ENCODE measurements around the gene MSI2. TPM values are rescaled to one million over a fixed set of nuclear protein-coding genes. Genes with fewer than 3 reads are reported as not detected.

MSI2 gene
- total RNA-seq, 1 donor from 2014 or later, result 96.8 TPM

DNA sequence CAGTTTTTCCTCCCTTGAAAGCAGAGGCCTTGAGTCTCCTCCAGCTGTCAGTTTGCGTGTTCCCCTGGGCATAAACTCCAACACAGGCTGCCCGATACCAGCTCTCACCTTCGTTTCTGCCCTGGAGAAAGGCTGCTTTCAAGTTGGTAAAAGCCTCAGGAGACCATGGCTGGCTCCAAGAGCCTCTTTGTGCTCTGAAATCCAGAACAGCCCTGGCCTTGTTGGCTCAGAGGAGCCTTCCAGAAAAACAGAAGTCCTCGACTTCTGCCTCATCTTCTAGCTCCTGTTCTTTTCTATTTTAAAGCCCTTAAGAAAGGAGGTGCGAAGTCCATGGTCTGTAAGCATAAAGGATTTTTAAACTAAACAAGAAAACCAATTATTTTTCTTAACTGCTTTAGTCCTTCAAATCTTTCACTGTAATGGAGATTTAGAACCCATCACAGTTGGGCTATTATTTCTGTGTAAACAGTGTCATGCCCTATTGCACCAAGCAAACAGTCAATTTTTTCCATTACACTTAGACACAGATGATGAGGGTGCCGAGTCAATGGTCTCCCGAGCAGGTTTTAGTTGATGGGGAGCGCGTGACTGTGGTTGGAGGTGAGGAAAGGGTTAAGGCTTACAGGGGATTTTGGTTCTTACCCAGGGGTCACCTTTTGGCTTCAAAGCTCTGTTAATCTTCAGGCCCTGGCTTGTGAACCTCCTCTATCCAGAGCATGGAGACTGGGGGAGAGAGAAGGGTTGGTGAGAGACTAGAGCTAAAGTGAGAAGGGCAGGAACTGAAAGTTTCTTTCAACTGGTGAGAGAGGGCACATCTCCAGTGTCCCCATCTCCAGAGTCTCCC lies 212.8 kb downstream of the MSI2 start:
- no peak for ATAC-seq
- intact Hi-C loops (cut with DNase I), result no loop called here
- DNase-seq (ENCODE audit: missing footprints), result no peak

DNA sequence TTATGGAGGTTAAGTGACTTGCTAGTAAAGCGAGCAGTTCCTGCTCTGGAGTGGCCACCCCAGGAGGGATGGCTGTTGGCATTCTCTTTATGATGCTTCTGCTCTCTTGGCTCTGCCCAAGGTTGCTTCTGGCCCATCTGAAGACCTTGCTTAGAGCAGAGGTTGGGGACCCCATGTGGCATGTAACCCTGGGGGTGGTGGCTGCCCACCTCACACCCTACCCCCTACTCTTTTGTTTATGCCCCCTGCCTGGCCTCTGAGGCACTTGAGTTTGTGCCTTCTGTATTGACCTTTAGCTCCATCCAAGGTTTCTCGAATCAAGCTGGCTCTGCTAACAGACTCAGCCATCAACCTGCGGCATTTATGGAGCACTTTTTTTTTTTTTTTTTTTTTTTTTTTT lies 214.6 kb downstream of the MSI2 start:
- intact Hi-C loops (cut with DNase I), result no loop called here

DNA sequence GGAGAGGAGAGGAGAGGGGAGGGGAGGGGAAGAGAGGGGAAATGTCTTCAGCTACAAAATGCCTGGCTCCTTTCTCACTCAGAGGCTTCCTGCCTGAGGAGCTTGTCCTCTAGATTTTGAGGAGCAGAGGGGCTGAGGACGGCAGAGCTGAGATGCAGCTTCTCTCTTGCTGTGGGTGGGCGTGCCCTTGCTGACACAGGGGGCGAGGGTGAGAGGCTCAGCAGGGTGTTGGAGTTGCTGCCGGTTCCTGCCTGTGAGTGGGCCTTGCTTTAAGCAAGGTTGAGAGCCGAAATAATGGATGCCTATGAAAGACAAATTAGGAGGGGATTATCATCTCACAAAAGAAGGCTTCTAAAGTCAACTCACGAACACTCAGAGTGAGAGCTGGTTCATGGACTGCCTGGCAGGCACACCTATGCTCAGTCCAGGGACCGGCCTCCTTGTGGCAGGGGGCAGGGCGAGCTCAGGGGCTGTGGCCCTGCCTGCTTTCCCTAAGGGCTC lies 215.6 kb downstream of the MSI2 start:
- DNase-seq (ENCODE audit: missing footprints), result no peak
- intact Hi-C loops (cut with DNase I), result no loop called here
- no peak for ATAC-seq

More for the DNA sequence above, 214.6 kb downstream of the MSI2 start:
- ATAC-seq (no peak), DNase-seq (ENCODE audit: missing footprints) (no peak)

DNA sequence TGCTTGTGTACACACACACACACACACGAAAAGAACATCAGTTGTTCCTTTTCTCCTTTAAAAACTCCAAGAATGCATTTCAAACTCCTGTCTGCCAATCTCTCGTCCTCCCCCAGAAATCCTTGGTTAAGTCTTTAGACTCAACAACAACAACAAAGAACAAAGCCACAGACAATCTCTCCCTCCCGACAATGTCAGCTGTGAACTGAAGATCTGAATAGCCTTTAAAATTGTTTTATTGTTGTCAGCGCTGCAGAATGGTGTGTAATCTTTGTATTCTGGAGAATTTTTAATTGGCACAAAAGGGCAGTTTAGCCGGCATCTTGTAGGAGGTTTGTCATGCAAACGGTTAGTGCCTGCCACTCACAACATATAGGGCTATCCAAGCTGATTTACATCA lies 219.5 kb downstream of the MSI2 start:
- DNase-seq (ENCODE audit: missing footprints) (no peak), ATAC-seq (no peak)
- intact Hi-C loops (cut with DNase I), result no loop called here

DNA sequence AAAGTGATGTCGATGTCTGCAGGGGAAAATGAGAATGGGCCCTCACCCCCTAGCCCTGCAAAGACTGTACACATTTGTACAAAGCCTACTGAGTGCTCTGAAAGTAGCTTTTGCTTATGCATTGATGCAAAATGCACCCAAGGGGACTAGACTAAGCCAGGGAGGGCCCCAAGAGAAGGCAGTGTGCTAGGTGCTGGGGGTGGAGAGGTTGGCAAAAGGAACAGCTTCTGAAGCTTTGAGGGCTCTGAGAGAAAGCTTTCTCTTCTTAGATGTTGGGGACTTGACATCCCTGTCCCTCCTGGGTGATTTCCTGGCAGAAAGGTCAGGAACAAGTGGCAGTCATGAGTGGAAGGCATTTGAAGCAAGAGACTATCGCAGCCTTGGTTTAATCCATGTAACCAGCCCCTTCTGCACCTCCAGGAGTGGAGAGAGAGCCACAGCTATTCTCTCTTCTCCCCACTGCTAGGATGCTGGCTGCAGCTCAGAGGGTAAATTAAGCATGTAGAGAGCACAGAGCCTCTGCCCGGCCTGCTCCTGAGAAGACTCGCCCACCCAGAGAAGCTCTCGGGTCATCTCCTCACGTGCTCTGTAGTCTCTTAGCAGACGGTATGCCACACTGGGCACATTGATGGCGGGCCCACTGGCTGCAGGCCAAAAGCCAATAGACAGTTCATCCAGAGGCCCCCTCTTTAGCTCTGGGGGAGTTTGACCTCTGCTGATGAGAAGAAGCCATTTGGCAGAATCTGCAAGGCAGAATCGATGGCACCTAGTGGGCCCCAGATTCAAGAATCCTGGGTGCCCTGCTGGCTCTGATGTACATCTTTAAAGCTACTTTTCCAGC lies 221.4 kb downstream of the MSI2 start:
- DNase-seq (ENCODE audit: missing footprints), result no peak
- intact Hi-C loops (cut with DNase I), result no loop called here
- ATAC-seq, result peak; percentile 4

DNA sequence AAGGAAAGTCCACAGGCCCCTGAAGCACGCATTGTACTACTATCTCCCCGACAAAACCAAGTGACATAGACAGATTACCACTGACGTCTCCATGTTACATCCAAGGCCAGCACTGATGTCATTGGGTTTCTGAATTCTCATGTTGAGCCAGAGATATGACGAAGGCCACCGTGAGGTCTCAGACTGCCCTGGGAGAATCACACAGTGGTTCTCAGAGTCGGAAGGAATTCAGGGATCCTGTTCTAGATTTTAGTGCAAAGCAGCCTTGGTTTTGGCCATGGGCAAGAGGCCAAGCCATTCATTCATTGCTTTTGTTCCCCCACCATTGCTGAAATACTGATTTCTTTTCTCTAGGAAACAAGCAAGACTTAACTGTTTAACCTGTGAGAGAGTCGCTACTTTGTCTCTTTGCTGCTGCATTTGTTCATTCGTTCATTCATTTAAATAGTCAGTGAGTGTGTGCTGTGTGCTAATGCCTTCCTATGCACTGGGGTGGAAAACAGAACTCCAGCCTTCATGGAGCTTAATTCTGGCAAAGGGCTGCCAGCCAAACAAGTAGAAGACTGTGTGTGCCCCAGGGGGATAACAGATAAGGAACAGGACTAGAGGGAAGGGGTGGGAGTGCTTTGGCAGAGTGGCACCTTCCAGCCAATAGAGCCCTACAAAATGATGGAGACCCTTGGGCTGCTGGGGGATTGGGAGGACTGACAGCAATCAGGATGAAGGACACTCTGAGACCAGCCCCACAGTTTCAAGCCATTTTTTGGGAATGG lies 222.3 kb downstream of the MSI2 start:
- peak; percentile 82 for ATAC-seq
- no peak for DNase-seq (ENCODE audit: missing footprints)
- intact Hi-C loops (cut with DNase I), result no loop called here

DNA sequence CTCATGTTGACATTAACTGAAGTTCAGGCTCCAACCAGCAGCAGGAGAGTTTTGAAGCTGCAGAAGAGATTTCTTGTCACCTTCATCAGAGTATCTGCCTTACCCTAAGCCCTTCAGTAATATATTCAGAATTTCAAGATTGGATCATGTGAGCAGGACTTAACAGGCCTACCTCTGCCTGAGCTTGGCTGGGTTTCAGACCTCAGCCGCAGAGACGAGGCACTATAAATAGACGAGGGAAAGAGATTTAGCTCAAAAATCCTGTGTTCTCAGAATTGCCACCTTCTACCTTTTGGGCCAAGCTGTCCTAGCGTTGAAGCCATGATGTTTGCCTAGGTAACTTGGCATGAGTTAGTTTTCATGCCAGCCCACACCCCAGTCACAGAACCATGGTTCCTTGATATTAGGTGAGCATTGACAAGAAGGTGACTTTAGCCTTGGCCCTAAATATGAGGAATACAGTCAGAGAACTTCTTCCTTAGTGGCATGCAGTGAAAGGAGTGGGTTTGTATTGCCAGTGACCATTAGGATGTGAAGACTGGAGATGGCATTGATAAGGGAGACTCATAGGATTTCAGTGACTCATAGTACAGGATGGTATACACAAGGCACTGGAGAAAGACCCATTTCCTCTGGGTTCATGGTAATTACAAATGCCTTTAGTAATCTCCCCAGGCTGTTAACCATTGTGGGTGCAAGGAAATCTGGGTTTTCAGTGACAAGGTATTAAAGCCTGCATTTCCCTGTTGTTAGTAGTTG lies 224.3 kb downstream of the MSI2 start:
- no peak for DNase-seq (ENCODE audit: missing footprints)
- intact Hi-C loops (cut with DNase I), result no loop called here
- ATAC-seq, result no peak

DNA sequence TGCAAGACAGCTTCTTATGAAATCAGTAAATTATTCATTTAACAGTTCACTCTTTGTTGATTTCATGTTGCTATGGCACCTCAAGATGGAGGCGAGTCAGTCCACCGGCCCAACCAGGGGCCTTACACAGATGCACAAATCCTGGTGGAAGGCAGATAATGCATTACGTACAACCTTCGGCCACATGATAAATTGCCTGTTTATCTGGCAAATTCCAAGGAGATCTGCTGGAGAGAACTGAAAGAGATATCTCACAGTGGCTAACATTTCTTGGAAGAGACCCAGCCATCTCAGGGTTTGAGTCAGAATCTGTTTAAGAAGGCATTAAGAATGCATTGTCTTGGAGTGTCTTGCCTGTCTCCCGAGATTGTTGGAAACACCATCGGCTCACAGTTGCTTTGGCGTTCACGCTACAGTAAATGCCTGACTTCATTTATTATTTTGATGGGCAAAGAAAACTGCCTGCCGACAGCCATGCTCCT lies 225.6 kb downstream of the MSI2 start:
- DNase-seq (ENCODE audit: missing footprints) (no peak), ATAC-seq (no peak)
- intact Hi-C loops (cut with DNase I), result no loop called here

DNA sequence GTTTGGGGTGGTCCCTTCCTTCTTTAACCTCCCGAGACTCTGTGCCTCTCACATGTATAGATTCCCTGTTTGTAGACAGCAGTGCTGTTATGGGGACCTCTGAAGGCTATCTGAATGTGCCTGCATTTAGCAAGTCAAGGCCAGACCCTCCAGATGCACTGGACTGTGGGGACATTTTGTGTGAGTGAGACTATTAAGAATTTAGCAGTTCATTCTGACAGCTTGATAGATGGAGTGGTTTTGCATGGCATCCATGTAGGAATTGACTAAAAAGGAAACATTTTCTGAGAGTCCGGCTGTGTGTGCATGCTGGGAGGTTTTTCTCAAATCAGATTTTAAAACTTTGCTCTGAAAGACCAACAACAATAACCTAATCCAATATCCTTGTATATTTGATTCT lies 226.3 kb downstream of the MSI2 start:
- ATAC-seq (no peak), DNase-seq (ENCODE audit: missing footprints) (no peak)
- intact Hi-C loops (cut with DNase I), result no loop called here

DNA sequence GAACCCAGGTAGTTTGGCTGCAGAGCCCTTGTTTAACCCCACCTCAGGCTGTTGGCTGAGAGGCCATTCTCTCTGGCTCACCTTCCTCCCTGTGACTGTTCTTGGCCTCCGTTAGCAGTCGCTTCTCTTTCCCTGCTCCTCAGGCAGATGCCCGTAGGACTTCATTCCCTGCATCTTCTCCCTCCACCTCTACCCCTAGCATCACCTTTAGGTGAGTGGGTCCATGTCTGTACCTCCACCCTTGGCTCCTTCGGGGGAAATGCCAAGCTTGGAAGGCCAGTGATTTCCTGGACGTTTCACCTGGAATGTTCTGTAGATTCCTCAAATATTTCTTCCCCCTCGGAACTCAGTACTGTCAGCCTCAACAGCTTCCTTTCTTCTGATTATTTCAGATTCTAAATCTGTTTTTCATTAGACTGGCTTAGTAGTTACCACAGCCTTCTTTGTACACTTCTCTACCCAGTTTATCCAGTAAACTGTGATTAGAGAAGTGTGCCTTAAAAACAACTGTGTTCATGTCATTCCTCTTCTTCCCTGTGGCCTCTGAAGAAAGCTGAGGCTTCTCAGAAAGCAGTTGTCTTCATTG lies 227.9 kb downstream of the MSI2 start:
- intact Hi-C loops (cut with DNase I), result no loop called here
- no peak for DNase-seq (ENCODE audit: missing footprints)
- no peak for ATAC-seq

DNA sequence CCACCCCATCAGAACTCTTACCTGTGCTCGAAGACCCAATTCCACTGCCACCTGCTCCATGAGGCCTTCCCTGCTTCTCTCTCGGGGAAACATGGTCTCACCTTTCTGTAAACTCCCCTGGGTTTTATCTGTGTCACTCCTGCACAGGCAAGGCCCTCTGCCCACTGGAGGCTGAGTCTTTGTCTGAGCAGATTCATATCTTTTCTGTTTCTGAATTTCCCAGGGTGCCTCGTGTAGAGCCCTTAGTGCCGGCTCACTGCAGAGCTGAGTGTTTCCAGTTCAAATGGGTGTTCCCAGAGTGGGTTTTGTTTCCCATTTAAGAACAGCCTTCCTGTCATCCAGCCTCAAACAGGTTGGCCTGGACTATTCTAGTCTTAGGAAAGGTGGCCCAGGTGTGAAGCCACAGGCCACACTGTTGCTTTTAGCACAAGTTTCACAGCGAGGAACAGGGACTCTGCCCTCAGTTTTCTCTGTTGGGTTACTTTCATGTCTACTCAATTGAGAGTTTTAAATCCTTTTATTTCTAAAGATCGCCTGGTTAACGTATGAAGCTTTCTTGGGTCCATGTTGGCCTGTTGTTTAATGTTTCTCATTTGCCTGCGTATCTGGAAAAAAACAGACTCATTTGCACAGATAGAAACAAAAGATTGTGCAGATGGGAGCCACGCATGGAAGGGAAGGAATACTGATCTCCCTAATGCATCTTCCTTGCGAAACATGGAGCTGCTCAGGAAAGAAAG lies 228.7 kb downstream of the MSI2 start:
- no peak for ATAC-seq
- DNase-seq (ENCODE audit: missing footprints), result no peak
- intact Hi-C loops (cut with DNase I), result no loop called here

DNA sequence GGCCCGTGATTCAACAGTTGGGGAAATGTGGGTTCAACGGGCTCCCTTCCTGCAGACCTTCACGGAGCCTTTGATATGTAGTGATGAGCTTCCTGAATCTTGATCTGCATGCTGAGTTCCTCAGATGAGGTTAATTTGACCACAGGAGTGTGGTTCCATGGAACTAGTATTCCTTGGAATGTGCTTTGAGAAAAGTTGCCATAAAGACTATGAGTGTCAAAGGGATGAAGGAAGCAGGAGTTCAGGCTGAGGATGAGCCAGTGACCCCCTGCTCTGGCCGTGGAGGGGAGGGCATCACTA lies 229.2 kb downstream of the MSI2 start:
- intact Hi-C loops (cut with DNase I), result no loop called here
- ATAC-seq (no peak), DNase-seq (ENCODE audit: missing footprints) (no peak)

DNA sequence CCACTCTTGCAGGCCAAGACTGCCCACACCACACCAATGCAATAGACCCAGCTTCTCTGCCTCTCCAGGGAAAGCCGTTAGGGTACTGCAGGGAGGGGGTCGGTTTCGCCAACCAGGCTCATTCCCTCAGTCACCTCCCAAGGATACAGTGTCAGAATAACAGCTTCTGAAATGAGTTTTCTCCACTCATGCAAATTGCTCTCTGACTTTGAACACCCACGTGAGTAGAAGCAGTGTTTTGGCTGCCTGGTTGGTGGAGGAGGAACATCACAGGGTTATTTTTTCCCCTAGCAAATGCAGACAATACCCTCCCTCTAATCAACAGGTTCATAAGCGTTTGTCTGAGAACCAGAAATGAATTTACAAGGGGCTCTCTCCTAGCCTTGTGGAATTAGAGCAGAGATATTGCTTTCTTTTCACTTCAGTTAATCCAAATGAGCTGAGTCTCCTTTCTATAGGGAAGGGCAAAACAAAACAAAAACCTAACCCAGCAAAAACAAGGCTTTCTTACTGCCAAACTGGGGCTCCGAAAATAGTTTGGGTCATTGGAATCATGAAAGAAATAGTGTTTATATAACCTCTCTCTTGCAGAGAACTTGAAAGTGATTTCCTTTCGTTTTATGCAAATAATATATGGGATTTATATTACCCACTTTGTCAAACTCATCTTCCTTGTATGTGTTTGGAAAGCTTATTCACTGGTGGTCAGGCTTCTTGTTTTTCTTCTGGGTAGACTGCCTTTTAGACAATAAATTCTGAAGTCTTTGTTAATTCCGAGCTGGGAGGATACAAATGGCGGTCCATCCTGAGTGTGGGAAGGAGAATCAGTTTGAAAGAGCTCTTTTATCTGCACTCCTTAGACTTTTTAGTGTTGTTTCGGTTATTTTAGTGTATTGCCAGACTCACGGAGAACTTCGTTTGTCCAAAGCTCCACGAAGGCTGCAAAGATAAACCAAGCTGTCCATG lies 229.9 kb downstream of the MSI2 start:
- DNase-seq (ENCODE audit: missing footprints), result no peak
- intact Hi-C loops (cut with DNase I), result loop anchor here (2.0 kb wide), 1 partner anchor 33 kb away; no protein-coding TSS in a partner anchor
- no peak for ATAC-seq

DNA sequence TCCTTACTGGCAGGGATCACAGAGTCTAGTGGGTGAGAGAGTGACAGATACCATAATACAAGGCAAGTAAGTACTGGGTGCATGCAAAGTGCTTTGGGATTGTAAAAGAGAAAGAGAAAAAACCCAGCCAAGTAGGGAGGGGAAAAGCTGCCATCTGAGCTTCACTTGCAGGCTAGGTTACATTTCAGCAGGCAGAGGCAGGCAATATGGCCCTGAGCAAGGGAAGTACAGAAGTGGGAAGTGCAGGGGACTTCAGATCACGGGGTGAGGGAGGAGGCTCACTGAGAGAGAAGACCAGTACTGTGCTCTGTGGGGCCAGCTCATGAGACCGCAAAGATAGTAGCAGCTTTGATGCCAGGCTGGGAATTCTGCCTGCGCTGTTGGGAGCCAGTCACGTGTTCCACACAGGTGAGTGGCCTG lies 230.6 kb downstream of the MSI2 start:
- no peak for DNase-seq (ENCODE audit: missing footprints)
- ATAC-seq, result peak; percentile 30
- intact Hi-C loops (cut with DNase I), result loop anchor here (2.0 kb wide), 1 partner anchor 32 kb away; no protein-coding TSS in a partner anchor

DNA sequence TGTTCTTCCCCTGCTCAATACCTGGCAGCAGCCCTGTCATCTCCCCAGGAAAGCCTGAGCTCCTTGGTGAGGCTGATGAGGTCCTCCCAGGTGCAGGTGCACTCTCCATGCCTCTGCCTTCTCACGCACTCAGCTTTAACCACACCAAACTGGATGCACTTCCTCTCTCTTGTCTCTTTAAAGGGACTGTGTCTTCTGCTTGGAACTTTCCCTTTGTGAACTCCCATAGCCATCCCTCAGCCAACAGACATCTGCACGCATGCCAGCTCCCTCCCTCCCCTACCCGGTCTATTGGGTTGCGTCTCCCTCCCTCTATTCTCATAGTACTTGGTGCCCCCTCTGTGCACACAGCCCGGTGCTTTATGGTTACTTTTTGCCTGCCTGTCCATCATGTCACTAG lies 231.2 kb downstream of the MSI2 start:
- intact Hi-C loops (cut with DNase I), result loop anchor here (2.0 kb wide), 1 partner anchor 31 kb away; no protein-coding TSS in a partner anchor
- ATAC-seq (no peak), DNase-seq (ENCODE audit: missing footprints) (no peak)

DNA sequence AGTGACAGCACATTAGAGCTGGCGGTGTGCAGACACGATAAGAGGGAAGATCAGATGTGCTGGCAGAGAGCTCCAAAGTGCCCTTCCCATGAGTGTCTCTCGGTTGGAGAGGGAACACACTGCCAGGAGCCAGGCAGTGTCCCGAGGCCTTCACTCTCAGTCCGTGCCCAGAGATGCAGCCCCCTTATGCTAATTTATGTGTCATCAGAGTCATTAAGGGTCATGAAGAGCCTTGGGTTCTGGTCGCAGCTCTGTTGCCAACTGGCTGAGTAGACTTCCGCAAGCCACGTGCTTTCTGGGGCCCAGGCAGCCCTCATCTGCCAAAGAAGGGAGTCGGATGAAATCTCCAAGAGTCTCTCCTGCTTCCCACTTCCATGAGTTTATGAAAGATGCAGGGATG lies 232.5 kb downstream of the MSI2 start:
- no peak for DNase-seq (ENCODE audit: missing footprints)
- intact Hi-C loops (cut with DNase I), result no loop called here
- ATAC-seq, result peak; percentile 58

Data from Right ventricle myocardium inferior (tissue), 1 donor.